ENCODE data around the gene UCHL3. TPM values are rescaled to one million over a fixed set of nuclear protein-coding genes. Genes with fewer than 3 reads are reported as not detected.

Gene UCHL3
- total and polyA plus RNA-seq, 2 of the 8 experiments (the other 6 are each of a cell fraction or from before 2014, with no cell fraction given) = 33.0 to 61.1 TPM

DNA sequence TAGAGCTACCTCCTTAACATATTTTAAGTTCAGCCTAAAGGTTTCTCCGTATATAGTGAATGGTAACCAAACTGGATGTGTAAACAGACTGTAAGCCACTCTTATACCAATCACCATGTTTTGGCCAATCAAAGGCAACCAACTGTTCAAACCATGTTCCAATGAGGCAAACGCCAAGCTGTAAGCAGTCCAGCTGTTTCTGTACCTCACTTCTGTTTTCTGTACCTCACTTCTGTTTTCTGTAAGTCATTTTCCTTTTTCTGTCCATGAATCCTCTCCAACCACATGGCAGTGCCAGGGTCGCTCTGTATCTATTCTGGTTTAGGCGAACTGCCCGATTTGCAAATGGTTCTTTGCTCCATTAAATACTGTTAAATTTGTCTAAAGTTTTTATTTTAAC is 36.3 kb upstream of the UCHL3 start:
- ChIA-PET POLR2A (ENCODE audit: partially characterized antibody) (no interaction called here), CTCF (ENCODE audit: partially characterized antibody) (interaction anchor here (0.5 to 1.4 kb wide), 3 partner anchors 9 to 357 kb away, joined by 3 to 5 read pairs (median 3); no protein-coding TSS in a partner anchor)
- Histone ChIP-seq H4K20me1 (replicated peaks in 1 of 2; ENCODE audit: control insufficient read depth in 1 of 2, insufficient read depth in 2 of 2, low read length in 2 of 2) (no peaks in the 10 kb centered on the region), H4K5ac (ENCODE audit: insufficient read length, low read depth, low read length) (no peak overlapping the region), H2BK20ac (ENCODE audit: low read length) (no peak overlapping the region), H3K9ac (replicated peaks in 1 of 4; ENCODE audit: extremely low read depth in 1 of 4, low read depth in 3 of 4, low read length in 3 of 4) (no peak overlapping the region), H3K14ac (ENCODE audit: insufficient read length) (no peak overlapping the region), H3K4me2 (ENCODE audit: insufficient read depth in 1 of 2, low read depth in 2 of 2, low read length in 2 of 2) (no peak overlapping the region), H2BK12ac (ENCODE audit: low read depth, low read length) (no peak overlapping the region), H3K23me2 (ENCODE audit: low read depth, low read length) (no peaks in the 10 kb centered on the region), H2AK5ac (ENCODE audit: low read depth, low read length) (no peak overlapping the region), H3K23ac (ENCODE audit: insufficient read length) (no peak overlapping the region), H2AFZ (ENCODE audit: low read length) (no peak overlapping the region), H3K27me3 (replicated peaks in 1 of 4; ENCODE audit: control insufficient read depth in 3 of 4, extremely low read depth in 1 of 4, insufficient read depth in 3 of 4, low read length in 3 of 4) (no peaks in the 10 kb centered on the region), H2BK5ac (ENCODE audit: low read depth, low read length) (no peak overlapping the region), H3K4me1 (replicated peaks in 1 of 4; ENCODE audit: control insufficient read depth in 3 of 4, insufficient read depth in 4 of 4, low read length in 3 of 4) (no peaks in the 10 kb centered on the region), H3K4ac (replicated peaks; ENCODE audit: insufficient read length, low read depth, low read length) (no peak overlapping the region), H3K56ac (replicated peaks; ENCODE audit: insufficient read length, low read depth, low read length) (no peak overlapping the region), H3K9me3 (ENCODE audit: insufficient read depth in 2 of 2, low read depth in 1 of 2, low read length in 1 of 2) (peaks cover 2 to 5% of the 10 kb centered on the region in 2 experiments; a peak in 3 of 4 replicates), H3K18ac (ENCODE audit: extremely low read depth, low read length) (no peak overlapping the region), H2BK15ac (ENCODE audit: low read length) (no peak overlapping the region), H3K4me3 (ENCODE audit: extremely low read depth in 1 of 4, insufficient read depth in 2 of 4, low read depth in 3 of 4, low read length in 4 of 4) (no peak overlapping the region), H4K8ac (ENCODE audit: extremely low read depth, insufficient read depth, low read length) (no peak overlapping the region), H3K36me3 (ENCODE audit: control insufficient read depth in 2 of 4, insufficient read depth in 4 of 4, low read length in 3 of 4) (no peaks in the 10 kb centered on the region), H3K79me1 (ENCODE audit: low read depth, low read length) (no peaks in the 10 kb centered on the region), H2BK120ac (replicated peaks; ENCODE audit: low read depth, low read length) (no peak overlapping the region), H3K27ac (ENCODE audit: low read depth, low read length) (no peak overlapping the region), H4K91ac (replicated peaks; ENCODE audit: insufficient read length, low read length) (no peak overlapping the region), H3K79me2 (ENCODE audit: control insufficient read depth in 1 of 2, insufficient read depth in 2 of 2, low read length in 2 of 2) (no peaks in the 10 kb centered on the region)
- TF ChIP-seq MAX (IDR thresholded peaks at IDR 0.05) = no peak
- no peak for TF ChIP-seq YY1 (IDR thresholded peaks at IDR 0.05; ENCODE audit: low read depth, low read length)
- TF ChIP-seq RBBP5 (IDR thresholded peaks at IDR 0.05; ENCODE audit: borderline replicate concordance, low read depth, low read length) = no peak
- TF ChIP-seq RNF2 (IDR thresholded peaks at IDR 0.05; ENCODE audit: borderline replicate concordance, low read depth, low read length, missing control alignments, poor library complexity, severe bottlenecking) = no peak
- no peak for TF ChIP-seq SP4 (IDR thresholded peaks at IDR 0.05; ENCODE audit: low read length)
- no peak for TF ChIP-seq SRF (IDR thresholded peaks at IDR 0.05; ENCODE audit: low read depth, low read length)
- no peak for TF ChIP-seq ATF2 (IDR thresholded peaks at IDR 0.05; ENCODE audit: low read length)
- no peak for TF ChIP-seq RAD21 (IDR thresholded peaks at IDR 0.05 in 1 of 2, conservative IDR thresholded peaks at IDR 0.05 in 1 of 2; ENCODE audit: low read depth in 2 of 2, low read length in 2 of 2)
- no peak for TF ChIP-seq KDM5A (IDR thresholded peaks at IDR 0.05; ENCODE audit: low read length)
- FAIRE-seq (no peak), DNase-seq (ENCODE audit: low read depth in 1 of 2, low spot score in 2 of 2) (no peak)
- 89% methylated on average over 5 of the region's 5 CpGs; no CpG with 5 or more reads in 1 of the 2 experiments for WGBS, 2 experiments (ENCODE audit: extremely low coverage in 1 of 2, insufficient coverage in 1 of 2, insufficient read length in 1 of 2, insufficient replicate concordance in 2 of 2, low coverage in 1 of 2, low lambda C conversion rate in 2 of 2, missing lambda C conversion rate in 1 of 2)

Data from H1 (cell line).